Neural progenitor cell (in vitro differentiated cells): Measurements from ENCODE around the gene NELFA. TPM values are rescaled to one million over a fixed set of nuclear protein-coding genes. Genes with fewer than 3 reads are reported as not detected.

Source experiments
- DNase-seq: peaks from one replicate; pipeline ENCODE4 v3.0.0-alpha.2; 2016; ENCODE audit warnings: low spot score
- H2AFZ ChIP-seq: fragments of 200-600 bp; sonication (generic); replicated peaks from 2 replicates; pipeline ENCODE4 v1.6.1; 2016; ENCODE audit warnings: antibody characterized with exemption
- H3F3A ChIP-seq: fragments of 200-600 bp; sonication (generic); 2 replicates; pipeline ENCODE4 v1.6.1; 2016; ENCODE audit warnings: antibody characterized with exemption, low read depth
- H3K27ac ChIP-seq: fragments of 200-600 bp; sonication (generic); 2 replicates; pipeline ENCODE4 v1.5.1; 2016; ENCODE audit warnings: mild to moderate bottlenecking
- H3K27me3 ChIP-seq: fragments of 200-600 bp; sonication (generic); 2 replicates; pipeline ENCODE4 v1.6.1; 2016; ENCODE audit warnings: mild to moderate bottlenecking, moderate library complexity
- H3K36me3 ChIP-seq: fragments of 200-600 bp; sonication (generic); 2 replicates; pipeline ENCODE4 v1.5.1; 2016
- H3K4me1 ChIP-seq: fragments of 200-600 bp; sonication (generic); 2 replicates; pipeline ENCODE4 v1.6.1; 2016; ENCODE audit warnings: mixed run types
- H3K4me2 ChIP-seq: fragments of 200-600 bp; sonication (generic); 2 replicates; pipeline ENCODE4 v1.6.1; 2016
- H3K4me3 ChIP-seq: fragments of 200-600 bp; sonication (generic); 2 replicates; pipeline ENCODE4 v1.5.1; 2016
- H3K79me2 ChIP-seq: fragments of 200-600 bp; sonication (generic); 2 replicates; pipeline ENCODE4 v1.6.1; 2016; ENCODE audit warnings: low read depth
- H3K9ac ChIP-seq: fragments of 200-600 bp; sonication (generic); 2 replicates; pipeline ENCODE4 v1.6.1; 2016
- H3K9me3 ChIP-seq: fragments of 200-600 bp; sonication (generic); 2 replicates; pipeline ENCODE4 v1.5.1; 2016; ENCODE audit warnings: low read depth
- H4K20me1 ChIP-seq: fragments of 200-600 bp; sonication (generic); 2 replicates; pipeline ENCODE4 v1.6.1; 2016; ENCODE audit warnings: low read depth
- H3K27ac Mint-ChIP-seq: 3 replicates; pipeline ENCODE4 v1.8.0; 2021; ENCODE audit warnings: mixed read lengths
- H3K27me3 Mint-ChIP-seq: 2 replicates; pipeline ENCODE4 v1.8.0; 2022; ENCODE audit warnings: low read depth, mild to moderate bottlenecking, inconsistent platforms, moderate library complexity, mixed read lengths; ENCODE audit not compliant: insufficient read depth
- H3K36me3 Mint-ChIP-seq: 3 replicates; pipeline ENCODE4 v1.8.0; 2021; ENCODE audit warnings: mixed read lengths
- H3K4me1 Mint-ChIP-seq: 3 replicates; pipeline ENCODE4 v1.8.0; 2021; ENCODE audit warnings: mixed read lengths
- H3K4me3 Mint-ChIP-seq: 3 replicates; pipeline ENCODE4 v1.8.0; 2021; ENCODE audit warnings: mild to moderate bottlenecking, moderate library complexity, mixed read lengths
- H3K9me3 Mint-ChIP-seq: 3 replicates; pipeline ENCODE4 v1.8.0; 2020; ENCODE audit warnings: mixed read lengths
- CTCF ChIP-seq: fragments of 200-600 bp; sonication (generic); IDR thresholded peaks from 2 replicates; pipeline ENCODE4 v1.5.1; 2017; ENCODE audit warnings: antibody characterized with exemption, mild to moderate bottlenecking
- EZH2 ChIP-seq: fragments of 200-600 bp; sonication (generic); IDR thresholded peaks from 2 replicates; pipeline ENCODE4 v1.6.1; 2017; ENCODE audit warnings: antibody characterized with exemption, mild to moderate bottlenecking, moderate library complexity
- EZH2phosphoT487 ChIP-seq: fragments of 200-600 bp; sonication (generic); IDR thresholded peaks from 2 replicates; pipeline ENCODE4 v1.6.1; 2017; ENCODE audit warnings: antibody characterized with exemption
- total RNA-seq: library from RNA; depleted of rRNA; stranded (reverse); fragments of >200 nt; gene quantifications from 2 replicates; pipeline ENCODE4 v1.2.3, GENCODE V29; 2015; ENCODE audit warnings: low replicate concordance

The NELFA gene
- total RNA-seq, 1 donor from 2014 or later = 18.0 TPM

- Histone ChIP-seq H3K4me3 (no peak overlapping the region), H3K4me1 (no peaks in the 10 kb centered on the region), H3K4me2 (no peak overlapping the region), H3K9ac (no peak overlapping the region), H3K27ac (no peak overlapping the region), H4K20me1 (peaks cover 19% of the 10 kb centered on the region), H3K36me3 (no peaks in the 10 kb centered on the region), H3K9me3 (no peaks in the 10 kb centered on the region), H3K27me3 (no peaks in the 10 kb centered on the region), H2AFZ (no peak overlapping the region), H3K79me2 (no peaks in the 10 kb centered on the region), H3F3A (peaks cover 3% of the 10 kb centered on the region)
- Mint-ChIP-seq H3K27ac (no peak overlapping the region), H3K27me3 (peaks cover 2% of the 10 kb centered on the region), H3K36me3 (peaks cover 35% of the 10 kb centered on the region), H3K4me1 (no peaks in the 10 kb centered on the region), H3K4me3 (no peak overlapping the region), H3K9me3 (no peaks in the 10 kb centered on the region)
- DNase-seq = no peak
- TF ChIP-seq EZH2phosphoT487 = no peak
- TF ChIP-seq CTCF = no peak
- no peak for TF ChIP-seq EZH2
These were observed 56.1 kb downstream of the NELFA start for GRCh38 chr4:1952719-1953118.

- H3K79me2 ChIP-seq = peaks cover 5% of the 10 kb centered on the region
- no peaks in the 10 kb centered on the region for H3K36me3 ChIP-seq
- peaks cover 2% of the 10 kb centered on the region for H3K27me3 Mint-ChIP-seq
- no peak for DNase-seq
- no peaks in the 10 kb centered on the region for H3K4me1 Mint-ChIP-seq
- H2AFZ ChIP-seq = no peak overlapping the region
- peaks cover 34% of the 10 kb centered on the region for H3K36me3 Mint-ChIP-seq
- H3K27ac ChIP-seq = no peak overlapping the region
- TF ChIP-seq EZH2phosphoT487 (no peak), EZH2 (no peak), CTCF (no peak)
- H3K4me3 Mint-ChIP-seq = no peak overlapping the region
- H3K4me1 ChIP-seq = no peaks in the 10 kb centered on the region
- no peak overlapping the region for H3K4me3 ChIP-seq
- no peaks in the 10 kb centered on the region for H3K9me3 Mint-ChIP-seq
- H3F3A ChIP-seq = peaks cover 6% of the 10 kb centered on the region
- H3K4me2 ChIP-seq = no peak overlapping the region
- H4K20me1 ChIP-seq = peaks cover 25% of the 10 kb centered on the region
- no peaks in the 10 kb centered on the region for H3K27me3 ChIP-seq
- H3K9ac ChIP-seq = no peak overlapping the region
- H3K9me3 ChIP-seq = no peaks in the 10 kb centered on the region
- no peak overlapping the region for H3K27ac Mint-ChIP-seq
These were observed 56.6 kb downstream of the NELFA start for GRCh38 chr4:1952058-1952700.

GRCh38 chr4:1950369-1950768 lies 58.4 kb downstream of the NELFA start:
- Histone ChIP-seq H3K27me3 (no peaks in the 10 kb centered on the region), H3K4me2 (no peak overlapping the region), H3K9ac (no peak overlapping the region), H3K36me3 (no peaks in the 10 kb centered on the region), H3K9me3 (no peaks in the 10 kb centered on the region), H3K79me2 (peaks cover 5% of the 10 kb centered on the region), H2AFZ (no peak overlapping the region), H4K20me1 (peaks cover 41% of the 10 kb centered on the region), H3F3A (peaks cover 6% of the 10 kb centered on the region), H3K4me1 (no peaks in the 10 kb centered on the region), H3K4me3 (no peak overlapping the region), H3K27ac (no peak overlapping the region)
- H3K4me1 Mint-ChIP-seq = peaks cover 10% of the 10 kb centered on the region
- peaks cover 26% of the 10 kb centered on the region for H3K36me3 Mint-ChIP-seq
- no peaks in the 10 kb centered on the region for H3K27me3 Mint-ChIP-seq
- H3K9me3 Mint-ChIP-seq = no peaks in the 10 kb centered on the region
- DNase-seq = no peak
- no peak for TF ChIP-seq EZH2phosphoT487
- TF ChIP-seq CTCF = no peak
- TF ChIP-seq EZH2 = no peak
- no peak overlapping the region for H3K27ac Mint-ChIP-seq
- H3K4me3 Mint-ChIP-seq = no peak overlapping the region
